ENCODE data around the gene DDX1.
A peak's percentile ranks its signal among the peaks of the same experiment; 100 is the strongest.

The DDX1 gene

GRCh38 chr2:15553951-15554350, 37.7 kb upstream of the DDX1 start:
- Histone ChIP-seq H3K27me3 (replicated peaks; ENCODE audit: control insufficient read depth, insufficient read depth, low read length, poor library complexity, severe bottlenecking) (no peaks in the 10 kb centered on the region), H3K36me3 (ENCODE audit: control insufficient read depth, insufficient read depth, low read length) (peaks cover 4% of the 10 kb centered on the region), H3K4me3 (ENCODE audit: insufficient read depth, low read depth, low read length, poor library complexity, severe bottlenecking) (no peak overlapping the region), H3K27ac (ENCODE audit: insufficient read depth, low read length, poor library complexity, severe bottlenecking) (no peak overlapping the region), H3K9me3 (ENCODE audit: control insufficient read depth, low read length) (no peaks in the 10 kb centered on the region), H3K4me1 (ENCODE audit: control insufficient read depth, insufficient read depth, low read length, poor library complexity, severe bottlenecking) (no peaks in the 10 kb centered on the region)
- no peak for DNase-seq

GRCh38 chr2:15554525-15555218, 37.0 kb upstream of the DDX1 start:
- H3K27ac ChIP-seq (ENCODE audit: insufficient read depth, low read length, poor library complexity, severe bottlenecking) = no peak overlapping the region
- no peak for DNase-seq

DNA sequence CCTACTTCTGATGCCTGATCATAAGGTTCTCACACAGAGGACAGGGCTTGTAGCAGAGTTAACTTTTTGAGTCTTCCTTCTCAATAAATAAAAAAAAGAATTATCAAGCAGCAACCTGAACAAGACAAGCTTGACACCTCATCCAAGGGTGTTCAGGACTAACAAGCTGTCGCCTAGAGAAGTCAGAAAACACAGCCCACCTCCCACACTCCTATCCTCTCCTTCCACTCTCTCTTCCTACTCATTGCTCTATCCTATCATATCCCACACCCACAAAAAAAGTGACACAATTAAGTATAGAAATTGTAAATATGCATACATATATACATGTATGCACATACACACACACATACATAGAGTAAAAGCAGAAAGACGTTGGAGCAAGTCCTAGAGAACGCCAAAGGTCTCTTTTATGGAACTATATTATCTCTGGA, 35.9 kb upstream of the DDX1 start:
- no peak overlapping the region for H3K27ac ChIP-seq (ENCODE audit: insufficient read depth, low read length, poor library complexity, severe bottlenecking)

More at GRCh38 chr2:15554525-15555218, 37.0 kb upstream of the DDX1 start:
- Histone ChIP-seq H3K4me3 (ENCODE audit: insufficient read depth, low read depth, low read length, poor library complexity, severe bottlenecking) (no peak overlapping the region), H3K27me3 (replicated peaks; ENCODE audit: control insufficient read depth, insufficient read depth, low read length, poor library complexity, severe bottlenecking) (no peaks in the 10 kb centered on the region), H3K9me3 (ENCODE audit: control insufficient read depth, low read length) (no peaks in the 10 kb centered on the region), H3K4me1 (ENCODE audit: control insufficient read depth, insufficient read depth, low read length, poor library complexity, severe bottlenecking) (peaks cover 4% of the 10 kb centered on the region), H3K36me3 (ENCODE audit: control insufficient read depth, insufficient read depth, low read length) (peaks cover 4% of the 10 kb centered on the region)

DNA sequence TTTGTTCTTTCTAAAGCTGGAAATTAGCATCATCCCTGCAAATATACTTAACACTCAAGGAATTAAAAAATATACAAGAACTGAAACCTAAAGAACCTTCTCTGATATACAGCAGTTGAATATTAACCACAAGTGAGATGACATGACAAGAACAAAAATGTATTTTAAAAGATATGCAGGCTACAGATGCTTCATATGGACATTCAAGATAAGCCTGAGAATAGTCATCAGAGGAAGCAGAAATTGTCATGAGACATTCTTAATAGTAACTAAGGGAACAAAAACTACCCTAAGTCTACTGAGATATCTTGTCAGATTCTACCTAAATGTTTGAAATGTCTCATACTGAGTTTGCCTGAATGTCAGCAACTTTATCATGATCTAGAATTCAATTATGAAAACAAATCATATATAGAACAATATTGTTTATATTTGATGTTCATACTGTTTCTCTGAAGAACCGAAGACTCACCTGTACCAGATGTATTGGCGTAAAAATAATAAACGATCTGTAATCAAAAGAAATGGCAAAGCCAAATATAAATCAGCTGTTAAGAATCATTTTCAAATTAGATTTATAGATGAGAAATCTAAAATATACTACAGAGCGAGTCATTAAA, 35.2 kb upstream of the DDX1 start:
- Histone ChIP-seq H3K36me3 (ENCODE audit: control insufficient read depth, insufficient read depth, low read length) (peaks cover 4% of the 10 kb centered on the region), H3K27me3 (replicated peaks; ENCODE audit: control insufficient read depth, insufficient read depth, low read length, poor library complexity, severe bottlenecking) (no peaks in the 10 kb centered on the region), H3K4me1 (ENCODE audit: control insufficient read depth, insufficient read depth, low read length, poor library complexity, severe bottlenecking) (peaks cover 6% of the 10 kb centered on the region), H3K4me3 (ENCODE audit: insufficient read depth, low read depth, low read length, poor library complexity, severe bottlenecking) (no peak overlapping the region), H3K9me3 (ENCODE audit: control insufficient read depth, low read length) (no peaks in the 10 kb centered on the region), H3K27ac (ENCODE audit: insufficient read depth, low read length, poor library complexity, severe bottlenecking) (no peak overlapping the region)
- no peak for DNase-seq

More for the DNA sequence above, 35.9 kb upstream of the DDX1 start:
- no peaks in the 10 kb centered on the region for H3K9me3 ChIP-seq (ENCODE audit: control insufficient read depth, low read length)
- peaks cover 4% of the 10 kb centered on the region for H3K36me3 ChIP-seq (ENCODE audit: control insufficient read depth, insufficient read depth, low read length)
- no peak overlapping the region for H3K4me3 ChIP-seq (ENCODE audit: insufficient read depth, low read depth, low read length, poor library complexity, severe bottlenecking)
- H3K27me3 ChIP-seq (replicated peaks; ENCODE audit: control insufficient read depth, insufficient read depth, low read length, poor library complexity, severe bottlenecking) = no peaks in the 10 kb centered on the region
- no peak for DNase-seq
- peaks cover 6% of the 10 kb centered on the region for H3K4me1 ChIP-seq (ENCODE audit: control insufficient read depth, insufficient read depth, low read length, poor library complexity, severe bottlenecking)

GRCh38 chr2:15557887-15558311, 33.8 kb upstream of the DDX1 start:
- DNase-seq = no peak
- no peak overlapping the region for H3K4me3 ChIP-seq (ENCODE audit: insufficient read depth, low read depth, low read length, poor library complexity, severe bottlenecking)

GRCh38 chr2:15559379-15560139, 32.1 kb upstream of the DDX1 start:
- no peak for DNase-seq
- Histone ChIP-seq H3K27ac (ENCODE audit: insufficient read depth, low read length, poor library complexity, severe bottlenecking) (no peak overlapping the region), H3K27me3 (replicated peaks; ENCODE audit: control insufficient read depth, insufficient read depth, low read length, poor library complexity, severe bottlenecking) (no peaks in the 10 kb centered on the region)

More at GRCh38 chr2:15557887-15558311, 33.8 kb upstream of the DDX1 start:
- Histone ChIP-seq H3K9me3 (ENCODE audit: control insufficient read depth, low read length) (no peaks in the 10 kb centered on the region), H3K4me1 (ENCODE audit: control insufficient read depth, insufficient read depth, low read length, poor library complexity, severe bottlenecking) (peaks cover 6% of the 10 kb centered on the region), H3K27me3 (replicated peaks; ENCODE audit: control insufficient read depth, insufficient read depth, low read length, poor library complexity, severe bottlenecking) (no peaks in the 10 kb centered on the region), H3K27ac (ENCODE audit: insufficient read depth, low read length, poor library complexity, severe bottlenecking) (no peak overlapping the region), H3K36me3 (ENCODE audit: control insufficient read depth, insufficient read depth, low read length) (peaks cover 4% of the 10 kb centered on the region)

DNA sequence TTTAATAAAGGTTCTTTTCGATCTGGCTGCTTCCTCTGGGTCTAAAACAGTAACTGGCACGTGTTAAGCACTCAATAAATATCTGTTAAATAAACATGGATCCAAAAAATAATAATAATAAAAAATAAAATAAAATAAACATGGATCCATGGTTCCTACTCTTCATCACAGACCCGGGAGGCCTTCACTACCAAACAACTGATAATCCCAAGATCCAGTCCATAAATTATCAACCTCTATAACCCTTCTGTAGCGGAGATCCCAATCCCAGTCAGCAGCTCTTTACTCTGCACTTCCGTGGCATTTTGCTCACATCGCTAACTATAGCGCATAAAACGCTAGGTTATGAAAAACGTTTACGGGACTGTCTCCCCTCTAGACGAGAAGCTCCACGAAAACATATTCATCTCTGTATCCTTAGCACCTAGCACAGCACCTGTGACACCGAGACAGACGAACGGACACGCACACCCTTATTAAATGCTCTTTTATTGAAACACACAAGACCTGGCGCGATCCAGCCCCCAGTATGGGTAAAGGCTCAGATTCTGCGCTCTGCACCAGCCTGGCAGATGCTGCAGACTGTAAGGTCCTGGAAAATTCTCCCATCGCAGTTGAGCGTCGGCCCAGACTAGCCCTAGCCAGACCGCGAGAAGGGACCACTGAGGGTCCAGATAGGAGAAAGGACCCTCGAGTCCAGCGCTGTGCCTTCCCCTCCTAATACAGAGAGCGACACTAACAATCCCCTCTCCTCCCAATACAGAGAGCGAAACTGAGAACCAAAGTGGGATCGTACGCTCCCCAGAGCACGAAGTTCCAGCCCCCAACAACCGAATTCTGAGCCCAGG, 31.3 kb upstream of the DDX1 start:
- H3K27me3 ChIP-seq (replicated peaks; ENCODE audit: control insufficient read depth, insufficient read depth, low read length, poor library complexity, severe bottlenecking) = no peaks in the 10 kb centered on the region
- peak overlapping the region; percentile 97 for H3K4me3 ChIP-seq (ENCODE audit: insufficient read depth, low read depth, low read length, poor library complexity, severe bottlenecking)
- H3K4me1 ChIP-seq (ENCODE audit: control insufficient read depth, insufficient read depth, low read length, poor library complexity, severe bottlenecking) = peaks cover 6% of the 10 kb centered on the region
- peaks cover 4% of the 10 kb centered on the region for H3K36me3 ChIP-seq (ENCODE audit: control insufficient read depth, insufficient read depth, low read length)
- DNase-seq = no peak
- no peaks in the 10 kb centered on the region for H3K9me3 ChIP-seq (ENCODE audit: control insufficient read depth, low read length)
- H3K27ac ChIP-seq (ENCODE audit: insufficient read depth, low read length, poor library complexity, severe bottlenecking) = peak overlapping the region; percentile 59

More at GRCh38 chr2:15559379-15560139, 32.1 kb upstream of the DDX1 start:
- Histone ChIP-seq H3K4me3 (ENCODE audit: insufficient read depth, low read depth, low read length, poor library complexity, severe bottlenecking) (no peak overlapping the region), H3K4me1 (ENCODE audit: control insufficient read depth, insufficient read depth, low read length, poor library complexity, severe bottlenecking) (peaks cover 6% of the 10 kb centered on the region), H3K9me3 (ENCODE audit: control insufficient read depth, low read length) (no peaks in the 10 kb centered on the region), H3K36me3 (ENCODE audit: control insufficient read depth, insufficient read depth, low read length) (peaks cover 4% of the 10 kb centered on the region)

- H3K4me1 ChIP-seq (ENCODE audit: control insufficient read depth, insufficient read depth, low read length, poor library complexity, severe bottlenecking) = peaks cover 6% of the 10 kb centered on the region
- no peaks in the 10 kb centered on the region for H3K9me3 ChIP-seq (ENCODE audit: control insufficient read depth, low read length)
- H3K27me3 ChIP-seq (replicated peaks; ENCODE audit: control insufficient read depth, insufficient read depth, low read length, poor library complexity, severe bottlenecking) = no peaks in the 10 kb centered on the region
- peak; percentile 41 to 64 (median 55) for DNase-seq
- peak within 1 kb of the TSS; percentile 59 for H3K27ac ChIP-seq (ENCODE audit: insufficient read depth, low read length, poor library complexity, severe bottlenecking)
- H3K36me3 ChIP-seq (ENCODE audit: control insufficient read depth, insufficient read depth, low read length) = no peaks in the 10 kb centered on the region
- H3K4me3 ChIP-seq (ENCODE audit: insufficient read depth, low read depth, low read length, poor library complexity, severe bottlenecking) = peak within 1 kb of the TSS; percentile 97
These were observed 30.6 kb upstream of the DDX1 start, which contains the start of gene NBAS for GRCh38 chr2:15560988-15561573. Gene NBAS, minus strand, starts transcription at chr2:15561334. Its CDS starts 30 bp downstream, at chr2:15561304.

Measured in effector memory CD4-positive, alpha-beta T cell (primary cell).